ENCODE data around the gene DNAJC1.

- TF ChIP-seq CTCF (IDR thresholded peaks at IDR 0.05; ENCODE audit: poor library complexity, severe bottlenecking) (no peak), EZH2 (IDR thresholded peaks at IDR 0.05; ENCODE audit: borderline replicate concordance, insufficient read depth, low read length, poor library complexity, severe bottlenecking) (no peak), EP300 (conservative IDR thresholded peaks at IDR 0.05; ENCODE audit: poor library complexity, severe bottlenecking) (no peak), REST (IDR thresholded peaks at IDR 0.05; ENCODE audit: borderline replicate concordance) (no peak), POLR2AphosphoS5 (IDR thresholded peaks at IDR 0.05) (no peak), TAF1 (IDR thresholded peaks at IDR 0.05; ENCODE audit: low read depth) (no peak), MXI1 (conservative IDR thresholded peaks at IDR 0.05; ENCODE audit: poor library complexity, severe bottlenecking) (no peak)
Measured at GRCh38 chr10:21771219-21771618, 232.3 kb downstream of the DNAJC1 start.

Measured in neural cell (in vitro differentiated cells).